ENCODE results near the gene LAIR2.
"Not testable (repeated sequence)": the region's sequence is repeated elsewhere in the genome, so short reads cannot be mapped to it uniquely, and the experiment has no call there.

LAIR2 gene

GRCh38 chr19:54493967-54494585 lies 8.6 kb upstream of the LAIR2 start:
- DNase-seq (ENCODE audit: low spot score): no peak

DNA sequence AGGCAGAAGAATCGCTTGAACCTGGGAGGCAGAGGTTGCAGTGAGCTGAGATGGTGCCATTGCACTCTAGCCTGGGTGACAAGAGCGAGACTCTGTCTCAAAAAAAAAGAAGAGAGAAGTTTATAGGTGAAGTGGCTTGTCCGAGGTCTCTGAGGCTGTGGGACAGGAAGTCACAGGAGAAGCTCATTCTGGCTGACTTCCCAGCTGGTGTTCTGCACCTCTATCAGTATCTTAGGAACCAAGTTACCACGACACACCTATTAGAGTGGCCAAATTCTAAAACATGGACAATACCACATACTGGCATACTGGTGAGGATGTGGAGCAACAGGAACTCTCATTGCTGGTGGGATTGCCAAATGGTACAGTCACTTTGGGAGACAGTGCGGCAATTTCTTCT lies 7.3 kb upstream of the LAIR2 start:
- DNase-seq (ENCODE audit: low spot score): not testable (repeated sequence)

DNA sequence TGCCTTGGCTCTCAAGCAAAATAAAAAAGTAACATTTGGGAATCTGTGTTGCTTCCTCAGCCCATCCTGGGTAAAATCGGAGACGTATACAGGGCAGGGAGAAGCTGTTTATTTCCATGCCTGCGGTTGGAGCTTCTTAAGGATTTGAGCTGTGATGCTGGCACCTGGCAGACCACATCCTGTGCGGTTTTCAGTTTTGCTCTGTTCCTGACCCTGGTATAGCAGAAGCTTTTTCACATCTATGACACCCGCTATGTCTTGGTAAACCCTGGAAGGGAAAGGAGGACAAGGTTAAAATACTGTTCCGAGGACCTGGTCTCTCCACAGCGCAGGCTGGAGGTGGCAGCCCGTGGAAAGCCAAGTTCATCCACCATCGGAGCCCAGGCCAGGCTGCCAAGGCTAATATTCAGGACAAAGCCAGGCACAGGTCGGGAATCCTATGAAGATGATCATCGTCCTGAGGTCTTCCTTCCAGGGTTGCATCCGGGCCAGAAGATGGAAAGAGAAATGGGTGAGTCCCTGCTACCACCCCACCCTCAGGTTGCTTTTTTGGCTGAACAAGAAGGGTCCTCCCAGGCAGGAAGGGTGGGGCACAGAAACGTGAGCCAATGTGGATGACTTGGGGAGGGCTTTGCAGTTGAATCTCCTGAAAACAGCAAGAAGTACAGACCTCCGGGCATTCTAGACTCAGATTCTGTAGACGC lies 4.7 kb upstream of the LAIR2 start:
- DNase-seq (ENCODE audit: low spot score): not testable (repeated sequence)

- DNase-seq (ENCODE audit: low spot score): not testable (repeated sequence)
These were observed 4.2 kb upstream of the LAIR2 start for GRCh38 chr19:54498451-54498772.

DNA sequence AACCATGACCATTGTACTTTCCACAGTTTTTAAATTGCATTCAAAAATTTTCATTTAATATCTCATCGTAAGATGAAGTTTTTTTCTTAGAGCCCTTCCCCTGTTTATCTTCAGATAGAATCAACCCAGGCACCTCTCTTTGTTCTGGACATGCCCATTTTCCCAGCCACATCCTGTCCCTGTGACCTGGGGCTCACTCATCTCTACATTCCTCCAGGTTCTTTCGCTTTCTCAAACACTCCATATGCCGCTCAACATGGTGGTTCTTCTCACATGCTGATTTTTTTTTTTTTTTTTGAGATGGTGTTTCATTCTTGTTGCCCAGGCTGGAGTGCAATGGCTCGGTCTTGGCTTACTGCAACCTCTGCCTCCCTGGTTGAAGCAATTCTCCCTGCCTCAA lies 2.9 kb downstream of the LAIR2 start:
- DNase-seq (ENCODE audit: low spot score): not testable (repeated sequence)

GRCh38 chr19:54506079-54506478 lies 3.4 kb downstream of the LAIR2 start:
- no peak for DNase-seq (ENCODE audit: low spot score)

- not testable (repeated sequence) for DNase-seq (ENCODE audit: low spot score)
These were observed 4.5 kb downstream of the LAIR2 start for GRCh38 chr19:54507038-54507717.

DNA sequence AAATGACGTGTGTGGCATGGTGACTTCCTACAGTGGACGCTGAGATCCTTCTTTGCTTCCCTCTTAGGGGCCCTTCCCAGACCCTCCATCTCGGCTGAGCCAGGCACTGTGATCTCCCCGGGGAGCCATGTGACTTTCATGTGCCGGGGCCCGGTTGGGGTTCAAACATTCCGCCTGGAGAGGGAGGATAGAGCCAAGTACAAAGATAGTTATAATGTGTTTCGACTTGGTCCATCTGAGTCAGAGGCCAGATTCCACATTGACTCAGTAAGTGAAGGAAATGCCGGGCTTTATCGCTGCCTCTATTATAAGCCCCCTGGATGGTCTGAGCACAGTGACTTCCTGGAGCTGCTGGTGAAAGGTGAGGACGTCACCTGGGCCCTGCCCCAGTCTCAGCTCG lies 5.2 kb downstream of the LAIR2 start:
- DNase-seq (ENCODE audit: low spot score): no peak

DNA sequence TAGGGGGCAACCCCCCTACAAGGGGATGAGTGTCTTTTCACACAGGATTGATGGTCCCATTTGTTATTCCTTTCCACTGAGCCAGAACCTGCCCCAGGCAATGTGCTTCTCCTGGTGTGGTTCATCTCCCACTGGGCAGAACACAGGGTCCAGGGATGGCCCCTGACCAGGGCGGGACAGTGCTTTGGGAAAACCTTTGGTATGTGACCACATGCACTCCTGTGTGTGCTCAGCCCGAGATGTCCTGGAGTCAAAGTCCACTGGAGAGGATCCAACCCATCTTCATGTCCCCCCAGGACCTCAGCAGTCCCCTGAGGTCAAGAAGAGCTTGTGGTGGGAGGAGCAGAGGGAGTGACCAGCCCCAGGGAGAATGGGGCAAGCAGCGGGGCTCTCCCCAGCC lies 5.9 kb downstream of the LAIR2 start:
- not testable (repeated sequence) for DNase-seq (ENCODE audit: low spot score)

- not testable (repeated sequence) for DNase-seq (ENCODE audit: low spot score)
These were observed 6.7 kb downstream of the LAIR2 start for GRCh38 chr19:54509200-54509940.

DNA sequence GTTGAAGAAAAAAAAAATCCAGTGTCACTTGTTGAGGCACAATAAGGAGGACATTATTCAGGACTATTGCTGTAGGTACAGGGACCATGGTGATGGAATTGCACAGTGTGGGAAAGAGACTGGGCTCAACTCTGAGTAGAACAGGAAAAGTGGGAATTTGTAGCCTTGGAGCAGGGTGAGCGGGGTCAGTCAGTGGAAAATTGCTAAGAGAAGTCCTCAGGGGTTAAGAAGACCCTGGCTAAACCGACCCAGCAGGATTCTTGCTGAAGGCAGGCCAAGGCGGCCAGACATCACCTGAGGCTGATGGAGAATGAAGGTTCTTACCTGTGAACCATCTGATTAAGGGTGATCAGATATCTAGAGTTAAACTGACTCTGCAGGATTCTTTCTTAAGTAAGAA lies 12.5 kb downstream of the LAIR2 start:
- DNase-seq (ENCODE audit: low spot score): no peak

GRCh38 chr19:54517483-54517882 lies 14.9 kb downstream of the LAIR2 start:
- DNase-seq (ENCODE audit: low spot score): peak; percentile 25

- DNase-seq (ENCODE audit: low spot score): peak; percentile 8
These were observed 16.2 kb downstream of the LAIR2 start for GRCh38 chr19:54518844-54519243.

DNA sequence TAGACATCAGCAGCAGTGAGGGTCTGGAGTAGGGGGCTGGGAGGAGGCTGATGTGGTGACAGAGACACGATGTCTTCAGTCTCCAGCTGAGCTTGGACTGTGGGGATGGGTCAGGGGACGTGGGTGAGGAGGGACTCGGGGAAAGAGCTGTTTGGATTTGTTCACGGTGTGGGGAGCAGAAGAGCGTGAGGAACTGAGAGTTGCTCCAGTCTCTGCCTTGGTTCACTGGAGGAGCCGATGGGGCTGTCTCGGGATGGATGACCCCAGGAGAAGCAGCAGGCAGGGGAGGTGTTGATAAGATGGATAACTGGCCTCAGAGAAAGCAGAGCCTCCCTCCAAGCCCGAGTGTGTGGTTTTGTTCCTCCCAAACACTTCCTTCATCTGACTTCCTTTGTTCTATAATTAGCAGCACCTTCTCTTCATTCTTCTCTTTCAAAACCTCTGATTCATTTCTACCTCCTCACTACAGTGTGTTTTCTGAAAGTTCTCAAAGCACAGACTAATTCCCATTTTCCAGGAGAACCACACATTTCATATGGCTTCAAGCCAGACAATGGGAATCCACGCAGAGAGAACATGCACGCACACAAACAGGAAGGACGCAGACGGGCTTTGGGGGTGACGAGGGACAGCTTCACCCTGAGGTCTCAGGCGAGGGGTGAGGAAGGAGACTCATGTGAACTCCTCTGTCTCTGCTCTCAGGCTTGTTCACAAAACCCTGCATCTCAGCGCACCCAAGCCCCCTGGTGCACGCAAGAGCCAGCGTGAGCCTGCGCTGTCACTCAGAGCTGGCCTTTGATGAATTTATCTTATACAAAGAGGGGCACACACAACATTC lies 18.6 kb downstream of the LAIR2 start:
- DNase-seq (ENCODE audit: low spot score): no peak

GRCh38 chr19:54521860-54522513 lies 19.4 kb downstream of the LAIR2 start:
- DNase-seq (ENCODE audit: low spot score): no peak

GRCh38 chr19:54523403-54523802 lies 20.8 kb downstream of the LAIR2 start:
- DNase-seq (ENCODE audit: low spot score): no peak

DNA sequence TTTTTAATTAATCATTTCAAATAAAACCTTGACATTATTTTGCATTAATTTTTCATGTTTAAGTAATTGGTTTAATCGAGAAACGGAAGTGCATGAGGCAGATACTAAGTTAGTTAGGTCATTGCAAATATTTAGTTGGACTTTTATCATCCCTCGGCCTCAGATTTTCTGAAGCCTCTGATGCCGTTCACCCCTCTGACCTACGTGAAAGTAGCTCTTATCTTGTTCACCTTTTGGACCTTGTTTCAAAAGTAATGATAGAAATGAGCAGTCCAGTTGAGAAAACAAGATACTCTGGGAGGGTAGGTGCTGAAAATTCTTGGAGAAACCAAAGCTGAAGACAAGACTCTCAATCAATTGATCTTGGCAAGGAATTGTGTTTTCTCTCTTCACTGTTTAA lies 23.0 kb downstream of the LAIR2 start:
- no peak for DNase-seq (ENCODE audit: low spot score)

DNA sequence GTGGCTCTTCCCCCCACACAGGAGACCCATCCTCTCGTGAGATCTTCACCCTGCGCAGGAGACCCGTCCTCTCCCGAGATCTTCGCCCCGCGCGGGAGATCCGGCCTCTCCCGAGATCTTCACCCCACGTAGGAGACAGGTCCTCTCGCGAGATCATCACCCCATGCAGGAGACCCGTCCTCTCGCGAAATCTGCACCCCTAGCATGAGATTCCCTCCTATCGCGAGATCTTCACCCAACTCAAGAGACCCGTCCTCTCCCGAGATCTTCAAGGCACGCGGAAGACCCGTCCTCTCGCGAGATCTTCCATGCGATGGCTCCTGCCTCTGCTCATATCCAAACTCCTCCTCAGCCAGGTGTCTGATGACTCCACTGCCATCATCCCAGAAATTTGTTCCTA lies 24.3 kb downstream of the LAIR2 start:
- no peak for DNase-seq (ENCODE audit: low spot score)

DNA sequence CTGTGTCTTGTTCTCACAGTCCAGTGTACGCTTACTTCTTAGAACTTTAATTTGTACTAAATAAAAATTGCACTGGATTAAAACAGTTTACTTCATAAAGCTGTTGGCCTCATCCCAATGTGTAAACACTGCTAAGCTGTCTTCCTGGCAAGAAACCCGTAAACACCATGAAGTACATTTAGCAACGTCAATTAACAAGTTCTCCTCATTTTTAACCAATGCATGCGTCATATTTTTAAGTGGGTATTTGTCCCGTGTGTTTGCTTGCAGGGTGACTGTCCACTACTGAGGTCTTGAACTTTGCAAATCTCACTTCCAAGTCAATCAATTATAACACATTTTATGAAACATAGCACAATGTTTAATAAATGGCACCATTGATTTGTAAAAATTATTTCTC lies 28.2 kb downstream of the LAIR2 start:
- no peak for DNase-seq (ENCODE audit: low spot score)

- no peak for DNase-seq (ENCODE audit: low spot score)
These were observed 29.9 kb downstream of the LAIR2 start for GRCh38 chr19:54532528-54532927.

DNA sequence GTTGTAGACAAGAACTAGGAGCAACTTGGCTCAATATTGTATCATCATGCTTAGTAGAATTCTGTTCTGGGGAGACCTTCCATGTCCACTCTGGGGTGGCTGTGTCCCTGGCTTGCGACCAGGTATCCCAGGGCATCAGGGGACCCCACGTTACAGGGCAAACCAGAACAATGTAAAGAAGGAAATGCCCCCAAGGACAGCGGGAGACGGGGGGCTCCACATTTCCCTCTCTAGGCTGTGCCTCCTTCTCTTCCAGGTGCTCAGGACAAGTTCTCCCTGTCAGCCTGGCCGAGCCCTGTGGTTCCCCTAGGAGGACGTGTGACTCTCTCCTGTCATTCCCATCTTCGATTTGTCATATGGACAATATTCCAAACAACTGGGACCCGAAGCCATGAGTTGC lies 30.8 kb downstream of the LAIR2 start:
- DNase-seq (ENCODE audit: low spot score): no peak

Measured in CD4-positive, alpha-beta T cell treated with Interleukin-6 at 100 ng/mL for 8 hours (primary cell).